Stimulated activated naive CD4-positive, alpha-beta T cell treated with Interleukin-2 at 50 U/mL for 16 hours (primary cell): Measurements from ENCODE around the gene GBX2.

Source experiments
- DNase-seq: peaks from one replicate; lab custom pipeline; 2025; lab: John Stamatoyannopoulos, UW

GBX2 gene

GRCh38 chr2:236117861-236118269 is 50.3 kb downstream of the GBX2 start:
- DNase-seq = no peak

DNA sequence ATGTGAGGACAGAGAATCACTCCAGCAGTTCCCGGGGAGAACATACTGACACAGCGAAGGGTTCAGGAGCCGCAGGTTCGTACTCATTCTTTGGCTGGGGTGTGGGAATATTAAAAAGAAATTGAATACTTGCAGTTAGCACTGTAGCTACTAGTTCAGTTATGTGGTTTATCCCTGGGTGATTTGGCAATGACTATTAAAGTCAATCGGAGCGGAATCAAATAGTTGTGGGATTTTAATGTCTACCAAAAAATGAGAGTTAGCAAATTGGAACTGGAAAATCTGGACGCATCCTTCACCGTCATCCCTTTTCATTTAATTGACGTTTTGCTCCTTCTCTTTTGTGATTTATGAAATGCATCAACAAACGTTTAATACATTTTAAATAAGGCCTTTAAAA is 50.8 kb downstream of the GBX2 start:
- DNase-seq = no peak
